C4-2B (cell line): Measurements from ENCODE around the gene METTL24.
"Not testable (repeated sequence)": the region's sequence is repeated elsewhere in the genome, so short reads cannot be mapped to it uniquely, and the experiment has no call there.

Experiments used
- H3K27ac ChIP-seq: fragments of 450-650 bp; 2 replicates; pipeline ENCODE4 v1.5.1; 2017
- CTCF ChIP-seq: fragments of 450-650 bp; conservative IDR thresholded peaks from 2 replicates; pipeline ENCODE4 v1.5.1; 2017; ENCODE audit warnings: mild to moderate bottlenecking
- ZFX ChIP-seq: fragments of 450-650 bp; IDR thresholded peaks from 2 replicates; pipeline ENCODE4 v1.6.1; 2017

METTL24 gene

GRCh38 chr6:110287462-110288341 lies 70.4 kb downstream of the METTL24 start:
- no peak overlapping the region for H3K27ac ChIP-seq

GRCh38 chr6:110285306-110286060 lies 72.7 kb downstream of the METTL24 start:
- no peak overlapping the region for H3K27ac ChIP-seq
- TF ChIP-seq CTCF (no peak), ZFX (no peak)

More at GRCh38 chr6:110287462-110288341, 70.4 kb downstream of the METTL24 start:
- TF ChIP-seq CTCF = no peak
- no peak for TF ChIP-seq ZFX

- no peak overlapping the region for H3K27ac ChIP-seq
- TF ChIP-seq ZFX (no peak), CTCF (no peak)
Observed at GRCh38 chr6:110284855-110285254, 73.3 kb downstream of the METTL24 start.

- H3K27ac ChIP-seq = no peak overlapping the region
- TF ChIP-seq CTCF (no peak), ZFX (no peak)
Observed at GRCh38 chr6:110283657-110284056, 74.5 kb downstream of the METTL24 start.

- H3K27ac ChIP-seq = no peak overlapping the region
- TF ChIP-seq CTCF = no peak
- no peak for TF ChIP-seq ZFX
Observed at GRCh38 chr6:110282412-110282811, 75.7 kb downstream of the METTL24 start.

GRCh38 chr6:110277100-110277665 lies 81.0 kb downstream of the METTL24 start:
- no peak for TF ChIP-seq ZFX
- TF ChIP-seq CTCF = no peak
- H3K27ac ChIP-seq = no peak overlapping the region

- not testable (repeated sequence) for H3K27ac ChIP-seq
Observed at GRCh38 chr6:110272781-110273180, 85.4 kb downstream of the METTL24 start.
